Measurements from ENCODE around the gene CLIC1.
A peak's percentile ranks its signal among the peaks of the same experiment; 100 is the strongest.

Gene CLIC1

DNA sequence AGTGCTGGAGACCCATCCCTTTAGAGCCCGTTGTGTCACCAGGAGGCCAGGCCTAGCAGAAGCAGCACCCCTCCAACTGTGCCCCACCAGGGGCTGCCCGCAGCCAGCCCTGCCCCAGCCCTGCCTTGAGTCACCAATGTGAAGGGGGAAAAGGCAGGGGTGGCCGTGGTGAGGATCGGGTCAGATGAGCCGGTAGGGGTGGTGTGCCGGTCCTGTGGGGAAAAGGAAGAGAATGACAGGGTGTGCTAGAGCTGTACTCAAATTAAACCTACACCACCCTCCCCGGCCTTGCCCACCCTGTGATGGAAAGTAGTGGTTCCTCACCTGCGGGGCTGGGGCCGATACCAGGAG, 29.2 kb upstream of the CLIC1 start:
- no peak overlapping the region for H3K18ac ChIP-seq (ENCODE audit: low read length)
- no peak overlapping the region for H4K8ac ChIP-seq (ENCODE audit: low read depth, low read length)
- H3K27ac ChIP-seq (ENCODE audit: low read depth, low read length), result no peak overlapping the region
- no peak for DNase-seq
- H3K9me3 ChIP-seq (ENCODE audit: insufficient read depth, low read depth, low read length), result no peaks in the 10 kb centered on the region
- H2AFZ ChIP-seq (ENCODE audit: insufficient read depth, low read length, poor library complexity), result no peak overlapping the region
- no CpG with 5 or more reads among the region's 9 CpGs for WGBS (ENCODE audit: extremely low coverage, insufficient coverage, insufficient read length)
- no peak overlapping the region for H4K12ac ChIP-seq (ENCODE audit: low read depth, low read length)
- no peak overlapping the region for H2BK120ac ChIP-seq (ENCODE audit: insufficient read depth, low read length, poor library complexity)
- no peaks in the 10 kb centered on the region for H3K79me2 ChIP-seq (ENCODE audit: control insufficient read depth, insufficient read depth, low read length, poor library complexity)
- no peak overlapping the region for H3K4me3 ChIP-seq (ENCODE audit: low read depth, low read length)
- no peaks in the 10 kb centered on the region for H3K36me3 ChIP-seq (ENCODE audit: control insufficient read depth in 1 of 2, insufficient read depth in 2 of 2, low read length in 2 of 2)
- H3K23ac ChIP-seq (ENCODE audit: low read length), result no peak overlapping the region
- no peak overlapping the region for H2BK12ac ChIP-seq (ENCODE audit: low read length)
- H3K79me1 ChIP-seq (ENCODE audit: low read length), result peaks cover 4% of the 10 kb centered on the region
- H3K27me3 ChIP-seq (ENCODE audit: insufficient read depth, low read length), result no peaks in the 10 kb centered on the region
- H2BK5ac ChIP-seq (ENCODE audit: low read depth, low read length, poor library complexity), result no peak overlapping the region
- no peak overlapping the region for H3K9ac ChIP-seq (ENCODE audit: low read length)
- no peak overlapping the region for H4K91ac ChIP-seq (ENCODE audit: low read depth, low read length)
- H3K4me2 ChIP-seq (ENCODE audit: low read length), result no peak overlapping the region
- no peak overlapping the region for H3K14ac ChIP-seq (ENCODE audit: low read length)
- no peak overlapping the region for H3K4ac ChIP-seq (ENCODE audit: low read depth, low read length)
- no peak overlapping the region for H2AK5ac ChIP-seq (ENCODE audit: low read length)
- peaks cover 11 to 21% of the 10 kb centered on the region in 2 experiments for H3K4me1 ChIP-seq (ENCODE audit: control insufficient read depth in 1 of 2, insufficient read depth in 2 of 2, low read length in 2 of 2)

- peaks cover 4% of the 10 kb centered on the region for H3K79me1 ChIP-seq (ENCODE audit: low read length)
- no peak overlapping the region for H3K9ac ChIP-seq (ENCODE audit: low read length)
- no peak overlapping the region for H3K27ac ChIP-seq (ENCODE audit: low read depth, low read length)
- H3K23ac ChIP-seq (ENCODE audit: low read length), result no peak overlapping the region
- H3K4me2 ChIP-seq (ENCODE audit: low read length), result no peak overlapping the region
- peaks cover 2% of the 10 kb centered on the region for H3K9me3 ChIP-seq (ENCODE audit: insufficient read depth, low read depth, low read length)
- no peak overlapping the region for H2AFZ ChIP-seq (ENCODE audit: insufficient read depth, low read length, poor library complexity)
- no peak overlapping the region for H3K4me3 ChIP-seq (ENCODE audit: low read depth, low read length)
- H2BK5ac ChIP-seq (ENCODE audit: low read depth, low read length, poor library complexity), result no peak overlapping the region
- H3K4me1 ChIP-seq (ENCODE audit: control insufficient read depth in 1 of 2, insufficient read depth in 2 of 2, low read length in 2 of 2), result peaks cover 13 to 21% of the 10 kb centered on the region in 2 experiments
- H4K91ac ChIP-seq (ENCODE audit: low read depth, low read length), result no peak overlapping the region
- no peak overlapping the region for H4K12ac ChIP-seq (ENCODE audit: low read depth, low read length)
- H2AK5ac ChIP-seq (ENCODE audit: low read length), result no peak overlapping the region
- peaks cover 0 to 3% of the 10 kb centered on the region in 2 experiments for H3K36me3 ChIP-seq (ENCODE audit: control insufficient read depth in 1 of 2, insufficient read depth in 2 of 2, low read length in 2 of 2)
- no CpG with 5 or more reads among the region's 4 CpGs for WGBS (ENCODE audit: extremely low coverage, insufficient coverage, insufficient read length)
- no peak overlapping the region for H3K18ac ChIP-seq (ENCODE audit: low read length)
- no peak overlapping the region for H2BK12ac ChIP-seq (ENCODE audit: low read length)
- no peak overlapping the region for H4K8ac ChIP-seq (ENCODE audit: low read depth, low read length)
- H3K14ac ChIP-seq (ENCODE audit: low read length), result no peak overlapping the region
- no peak for DNase-seq
- H3K4ac ChIP-seq (ENCODE audit: low read depth, low read length), result no peak overlapping the region
- no peaks in the 10 kb centered on the region for H3K27me3 ChIP-seq (ENCODE audit: insufficient read depth, low read length)
- H3K79me2 ChIP-seq (ENCODE audit: control insufficient read depth, insufficient read depth, low read length, poor library complexity), result no peaks in the 10 kb centered on the region
- no peak overlapping the region for H2BK120ac ChIP-seq (ENCODE audit: insufficient read depth, low read length, poor library complexity)
Observed at GRCh38 chr6:31764198-31764597, 27.9 kb upstream of the CLIC1 start.

GRCh38 chr6:31763619-31763940, 27.2 kb upstream of the CLIC1 start:
- no peak overlapping the region for H3K23ac ChIP-seq (ENCODE audit: low read length)
- H3K18ac ChIP-seq (ENCODE audit: low read length), result no peak overlapping the region
- H3K27ac ChIP-seq (ENCODE audit: low read depth, low read length), result no peak overlapping the region
- no peak overlapping the region for H2BK120ac ChIP-seq (ENCODE audit: insufficient read depth, low read length, poor library complexity)
- H2BK5ac ChIP-seq (ENCODE audit: low read depth, low read length, poor library complexity), result no peak overlapping the region
- DNase-seq, result no peak
- peaks cover 2% of the 10 kb centered on the region for H3K9me3 ChIP-seq (ENCODE audit: insufficient read depth, low read depth, low read length)
- H2AFZ ChIP-seq (ENCODE audit: insufficient read depth, low read length, poor library complexity), result no peak overlapping the region
- H4K12ac ChIP-seq (ENCODE audit: low read depth, low read length), result no peak overlapping the region
- no peak overlapping the region for H3K4me2 ChIP-seq (ENCODE audit: low read length)
- H4K8ac ChIP-seq (ENCODE audit: low read depth, low read length), result no peak overlapping the region
- H3K27me3 ChIP-seq (ENCODE audit: insufficient read depth, low read length), result no peaks in the 10 kb centered on the region
- peak overlapping the region; percentile 36 for H2AK5ac ChIP-seq (ENCODE audit: low read length)
- H2BK12ac ChIP-seq (ENCODE audit: low read length), result no peak overlapping the region
- H3K4me1 ChIP-seq (ENCODE audit: control insufficient read depth in 1 of 2, insufficient read depth in 2 of 2, low read length in 2 of 2), result peaks cover 13 to 21% of the 10 kb centered on the region in 2 experiments
- no peaks in the 10 kb centered on the region for H3K79me2 ChIP-seq (ENCODE audit: control insufficient read depth, insufficient read depth, low read length, poor library complexity)
- H3K36me3 ChIP-seq (ENCODE audit: control insufficient read depth in 1 of 2, insufficient read depth in 2 of 2, low read length in 2 of 2), result peaks cover 0 to 3% of the 10 kb centered on the region in 2 experiments
- no CpG with 5 or more reads among the region's 1 CpG for WGBS (ENCODE audit: extremely low coverage, insufficient coverage, insufficient read length)
- H3K79me1 ChIP-seq (ENCODE audit: low read length), result peaks cover 4% of the 10 kb centered on the region
- no peak overlapping the region for H3K4me3 ChIP-seq (ENCODE audit: low read depth, low read length)
- no peak overlapping the region for H4K91ac ChIP-seq (ENCODE audit: low read depth, low read length)
- H3K9ac ChIP-seq (ENCODE audit: low read length), result no peak overlapping the region
- no peak overlapping the region for H3K14ac ChIP-seq (ENCODE audit: low read length)
- no peak overlapping the region for H3K4ac ChIP-seq (ENCODE audit: low read depth, low read length)

- peaks cover 2% of the 10 kb centered on the region for H3K9me3 ChIP-seq (ENCODE audit: insufficient read depth, low read depth, low read length)
- peaks cover 4% of the 10 kb centered on the region for H3K79me1 ChIP-seq (ENCODE audit: low read length)
- no peaks in the 10 kb centered on the region for H3K79me2 ChIP-seq (ENCODE audit: control insufficient read depth, insufficient read depth, low read length, poor library complexity)
- peaks cover 13 to 21% of the 10 kb centered on the region in 2 experiments for H3K4me1 ChIP-seq (ENCODE audit: control insufficient read depth in 1 of 2, insufficient read depth in 2 of 2, low read length in 2 of 2)
- H3K27me3 ChIP-seq (ENCODE audit: insufficient read depth, low read length), result no peaks in the 10 kb centered on the region
- WGBS (ENCODE audit: extremely low coverage, insufficient coverage, insufficient read length), result no CpG with 5 or more reads among the region's 8 CpGs
- no peak overlapping the region for H4K91ac ChIP-seq (ENCODE audit: low read depth, low read length)
- no peak overlapping the region for H3K9ac ChIP-seq (ENCODE audit: low read length)
- no peak overlapping the region for H3K27ac ChIP-seq (ENCODE audit: low read depth, low read length)
- peaks cover 0 to 3% of the 10 kb centered on the region in 2 experiments for H3K36me3 ChIP-seq (ENCODE audit: control insufficient read depth in 1 of 2, insufficient read depth in 2 of 2, low read length in 2 of 2)
- H3K23ac ChIP-seq (ENCODE audit: low read length), result no peak overlapping the region
- DNase-seq, result no peak
- H3K4ac ChIP-seq (ENCODE audit: low read depth, low read length), result no peak overlapping the region
- H2BK120ac ChIP-seq (ENCODE audit: insufficient read depth, low read length, poor library complexity), result no peak overlapping the region
- H2BK5ac ChIP-seq (ENCODE audit: low read depth, low read length, poor library complexity), result no peak overlapping the region
- H3K4me3 ChIP-seq (ENCODE audit: low read depth, low read length), result no peak overlapping the region
- H2BK12ac ChIP-seq (ENCODE audit: low read length), result peak overlapping the region; percentile 38
- H2AK5ac ChIP-seq (ENCODE audit: low read length), result peak overlapping the region; percentile 66
- no peak overlapping the region for H2AFZ ChIP-seq (ENCODE audit: insufficient read depth, low read length, poor library complexity)
- peak overlapping the region; percentile 4 for H4K12ac ChIP-seq (ENCODE audit: low read depth, low read length)
- no peak overlapping the region for H3K18ac ChIP-seq (ENCODE audit: low read length)
- H3K4me2 ChIP-seq (ENCODE audit: low read length), result no peak overlapping the region
- no peak overlapping the region for H3K14ac ChIP-seq (ENCODE audit: low read length)
- H4K8ac ChIP-seq (ENCODE audit: low read depth, low read length), result no peak overlapping the region
Observed at GRCh38 chr6:31762878-31763618, 26.7 kb upstream of the CLIC1 start.

Measured in trophoblast cell (in vitro differentiated cells and primary cell).